H1 (cell line): Measurements from ENCODE around the gene ISLR2. TPM values are rescaled to one million over a fixed set of nuclear protein-coding genes. Genes with fewer than 3 reads are reported as not detected.

Experiments used
- CTCF ChIA-PET: fragments of 300-600 bp; sonication (Branson Sonifier 250); formaldehyde crosslinking; loops from one replicate; lab custom pipeline; 2021; ENCODE audit not compliant: partially characterized antibody; lab: Charles Lee
- POLR2A ChIA-PET: fragments of 300-600 bp; sonication (Branson Sonifier 250); formaldehyde crosslinking; loops from one replicate; lab custom pipeline; 2021; ENCODE audit warnings: inconsistent platforms; ENCODE audit not compliant: partially characterized antibody; lab: Charles Lee
- DNase-seq, 2 experiments: peaks; one replicate each; pipeline versions ENCODE4 v3.0.0 to v3.0.0-alpha.2; 2010 to 2022; ENCODE audit warnings: low spot score in 2 of 2, low read depth in 1 of 2, mixed read lengths in 1 of 2
- FAIRE-seq: peaks from 2 replicates; lab custom pipeline; 2011; peaks lifted over from hg19 to GRCh38; lab: Jason Lieb, UNC
- H2AFZ ChIP-seq: 2 replicates; pipeline ENCODE4 v1.8.1; 2012; ENCODE audit warnings: low read length, inconsistent platforms
- H2AK5ac ChIP-seq: 2 replicates; pipeline ENCODE4 v1.6.1; 2013; ENCODE audit warnings: low read depth, low read length
- H2BK120ac ChIP-seq: replicated peaks from 2 replicates; pipeline ENCODE3; 2013; ENCODE audit warnings: low read depth, low read length, inconsistent platforms
- H2BK12ac ChIP-seq: 2 replicates; pipeline ENCODE4 v1.6.1; 2013; ENCODE audit warnings: low read depth, low read length
- H2BK15ac ChIP-seq: 2 replicates; pipeline ENCODE4 v1.6.1; 2013; ENCODE audit warnings: low read length
- H2BK20ac ChIP-seq: 2 replicates; pipeline ENCODE4 v1.6.1; 2013; ENCODE audit warnings: low read length
- H2BK5ac ChIP-seq: 2 replicates; pipeline ENCODE4 v1.6.1; 2013; ENCODE audit warnings: low read depth, low read length
- H3K14ac ChIP-seq: 2 replicates; pipeline ENCODE4 v1.6.1; 2013; ENCODE audit warnings: inconsistent platforms; ENCODE audit not compliant: insufficient read length
- H3K18ac ChIP-seq: 2 replicates; pipeline ENCODE4 v1.6.1; 2013; ENCODE audit warnings: low read length; ENCODE audit errors: extremely low read depth
- H3K23ac ChIP-seq: 2 replicates; pipeline ENCODE4 v1.6.1; 2013; ENCODE audit warnings: inconsistent platforms; ENCODE audit not compliant: insufficient read length
- H3K23me2 ChIP-seq: 2 replicates; pipeline ENCODE4 v1.6.1; 2013; ENCODE audit warnings: low read depth, low read length
- H3K27ac ChIP-seq: 2 replicates; pipeline ENCODE4 v1.6.1; 2011; ENCODE audit warnings: low read depth, low read length, inconsistent platforms
- H3K27me3 ChIP-seq, 4 experiments: replicated peaks in 1 of 4; 1 replicate in 1 of 4; 2 replicates in 3 of 4; pipeline versions ENCODE4 v1.6.1 to v1.8.1; 2011 to 2013; ENCODE audit warnings: low read length in 3 of 4, mild to moderate bottlenecking in 3 of 4, inconsistent platforms in 2 of 4, mixed read lengths in 2 of 4, moderate library complexity in 1 of 4; ENCODE audit not compliant: control insufficient read depth in 3 of 4, insufficient read depth in 3 of 4; ENCODE audit errors: extremely low read depth in 1 of 4
- H3K36me3 ChIP-seq, 4 experiments: 2 replicates each; pipeline versions ENCODE4 v1.6.1 to v1.8.1; 2011 to 2013; ENCODE audit warnings: mild to moderate bottlenecking in 4 of 4, low read length in 3 of 4, moderate library complexity in 2 of 4, control low read depth in 1 of 4, inconsistent platforms in 1 of 4; ENCODE audit not compliant: insufficient read depth in 4 of 4, control insufficient read depth in 2 of 4
- H3K4ac ChIP-seq: replicated peaks from 2 replicates; pipeline ENCODE3; 2013; ENCODE audit warnings: low read length, low read depth, mixed read lengths, inconsistent platforms; ENCODE audit not compliant: insufficient read length
- H3K4me1 ChIP-seq, 4 experiments: replicated peaks in 1 of 4; 1 replicate in 1 of 4; 2 replicates in 3 of 4; pipeline versions ENCODE4 v1.6.1 to v1.8.1; 2011 to 2013; ENCODE audit warnings: low read length in 3 of 4, inconsistent platforms in 2 of 4, mixed read lengths in 1 of 4; ENCODE audit not compliant: insufficient read depth in 4 of 4, control insufficient read depth in 3 of 4
- H3K4me2 ChIP-seq, 2 experiments: 2 replicates each; pipeline versions ENCODE4 v1.6.1 to v1.8.1; 2011 to 2013; ENCODE audit warnings: low read depth in 2 of 2, low read length in 2 of 2, control low read depth in 1 of 2, inconsistent platforms in 1 of 2, mild to moderate bottlenecking in 1 of 2; ENCODE audit not compliant: insufficient read depth in 1 of 2
- H3K4me3 ChIP-seq, 4 experiments: fragments of 200-600, 300-600 bp in 1 of 4; sonication (generic), shearing (Covaris generic), sonication (Bioruptor Twin) in 1 of 4; 2 replicates each; pipeline versions ENCODE4 v1.5.1 to v1.8.1; 2011 to 2016; ENCODE audit warnings: low read length in 4 of 4, low read depth in 3 of 4, control low read depth in 2 of 4, inconsistent platforms in 2 of 4, mild to moderate bottlenecking in 2 of 4, mixed read lengths in 1 of 4, moderate library complexity in 1 of 4; ENCODE audit not compliant: insufficient read depth in 2 of 4; ENCODE audit errors: extremely low read depth in 1 of 4
- H3K56ac ChIP-seq: replicated peaks from 2 replicates; pipeline ENCODE3; 2013; ENCODE audit warnings: low read depth, mild to moderate bottlenecking, mixed read lengths, low read length, inconsistent platforms; ENCODE audit not compliant: insufficient read length
- H3K79me1 ChIP-seq: 2 replicates; pipeline ENCODE4 v1.6.1; 2013; ENCODE audit warnings: low read depth, low read length, control low read depth
- H3K79me2 ChIP-seq, 2 experiments: 2 replicates each; pipeline versions ENCODE4 v1.6.1 to v1.8.1; 2012 to 2013; ENCODE audit warnings: low read length in 2 of 2, mild to moderate bottlenecking in 2 of 2, inconsistent platforms in 1 of 2; ENCODE audit not compliant: insufficient read depth in 2 of 2, control insufficient read depth in 1 of 2
- H3K9ac ChIP-seq, 4 experiments: replicated peaks in 1 of 4; 1 replicate in 1 of 4; 2 replicates in 3 of 4; pipeline versions ENCODE4 v1.6.1 to v1.8.1; 2011 to 2013; ENCODE audit warnings: low read depth in 3 of 4, low read length in 3 of 4, control low read depth in 2 of 4, mild to moderate bottlenecking in 2 of 4, moderate library complexity in 2 of 4, inconsistent platforms in 1 of 4; ENCODE audit errors: extremely low read depth in 1 of 4
- H3K9me3 ChIP-seq, 2 experiments: 2 replicates each; pipeline versions ENCODE4 v1.6.1 to v1.8.1; 2012 to 2013; ENCODE audit warnings: mild to moderate bottlenecking in 2 of 2, moderate library complexity in 2 of 2, control low read depth in 1 of 2, inconsistent platforms in 1 of 2, low read depth in 1 of 2, low read length in 1 of 2, mixed read lengths in 1 of 2; ENCODE audit not compliant: insufficient read depth in 2 of 2
- H4K20me1 ChIP-seq, 2 experiments: replicated peaks in 1 of 2; 2 replicates each; pipeline versions ENCODE3 to v1.8.1; 2011 to 2013; ENCODE audit warnings: inconsistent platforms in 2 of 2, low read length in 2 of 2, mild to moderate bottlenecking in 1 of 2; ENCODE audit not compliant: insufficient read depth in 2 of 2, control insufficient read depth in 1 of 2
- H4K5ac ChIP-seq: 2 replicates; pipeline ENCODE4 v1.6.1; 2013; ENCODE audit warnings: low read length, low read depth, mixed read lengths, inconsistent platforms; ENCODE audit not compliant: insufficient read length
- H4K8ac ChIP-seq: 2 replicates; pipeline ENCODE4 v1.8.0; 2013; ENCODE audit warnings: mild to moderate bottlenecking, moderate library complexity, low read length, inconsistent platforms; ENCODE audit not compliant: insufficient read depth; ENCODE audit errors: extremely low read depth
- H4K91ac ChIP-seq: replicated peaks from 2 replicates; pipeline ENCODE3; 2013; ENCODE audit warnings: low read length, mixed read lengths, inconsistent platforms; ENCODE audit not compliant: insufficient read length
- CBX5 ChIP-seq: fragments of 300-800, 300-1000 bp; sonication (generic); IDR thresholded peaks from 2 replicates; pipeline ENCODE4 v1.7.1; 2016; ENCODE audit warnings: antibody characterized with exemption, low read length, low read depth
- CHD2 ChIP-seq: IDR thresholded peaks from 2 replicates; pipeline ENCODE4 v1.6.1; 2012; ENCODE audit warnings: low read length, improper control_type of control experiment
- CTBP2 ChIP-seq: IDR thresholded peaks from 2 replicates; pipeline ENCODE4 v1.7.0; 2011; ENCODE audit warnings: borderline replicate concordance, mild to moderate bottlenecking, moderate library complexity, mixed read lengths, low read length; ENCODE audit not compliant: insufficient read depth, insufficient read length
- EZH2 ChIP-seq: fragments of 200-600 bp; sonication (generic); IDR thresholded peaks from 2 replicates; pipeline ENCODE4 v1.7.1; 2012; ENCODE audit warnings: low read depth, mild to moderate bottlenecking, moderate library complexity, low read length, inconsistent platforms; ENCODE audit not compliant: severe bottlenecking
- RNF2 ChIP-seq: fragments of 200-900, 300-1000 bp; sonication (generic); IDR thresholded peaks from 2 replicates; pipeline ENCODE4 v1.7.1; 2016; ENCODE audit warnings: borderline replicate concordance, low read depth, mild to moderate bottlenecking, antibody characterized with exemption, low read length; ENCODE audit not compliant: poor library complexity, severe bottlenecking; ENCODE audit errors: missing control alignments
- SUZ12 ChIP-seq: fragments of 200-600 bp; sonication (generic); IDR thresholded peaks from 2 replicates; pipeline ENCODE4 v1.6.1; 2012; ENCODE audit warnings: mild to moderate bottlenecking, inconsistent platforms, low read length, moderate library complexity, mixed read lengths
- WGBS, 2 experiments: shearing (Covaris generic) in 1 of 2; methylation state at CpG; one replicate each; pipeline versions ENCODE4 v1.1.6 to v1.1.7; 2013 to 2015; ENCODE audit warnings: low lambda C conversion rate in 2 of 2, mixed read lengths in 2 of 2, inconsistent platforms in 1 of 2, low coverage in 1 of 2, missing lambda C conversion rate in 1 of 2; ENCODE audit not compliant: insufficient replicate concordance in 2 of 2, insufficient coverage in 1 of 2, insufficient read length in 1 of 2; ENCODE audit errors: extremely low coverage in 1 of 2, missing lambda C conversion rate in 1 of 2; 5-methylcytosine and 5-hydroxymethylcytosine counted together
- polyA plus RNA-seq, 7 experiments: library from polyadenylated mRNA; depleted of rRNA in 3 of 7; stranded (reverse) in 5 of 7; unstranded in 2 of 7; fragments of >200 nt in 5 of 7; fragments of 200-250 nt in 2 of 7; gene quantifications; 1 replicate in 5 of 7; 2 replicates in 1 of 7; 4 replicates in 1 of 7; pipeline versions ENCODE4 v1.2.1 to v1.2.3, GENCODE V29; 2011 to 2013; ENCODE audit warnings: missing spikeins in 2 of 7, mixed read lengths in 2 of 7
- total RNA-seq: library from RNA; stranded (reverse); fragmentation: NEBNext Ultra II Directional; extraction: Animal tissue kit (Norgen Biotek cat#: 25700); gene quantifications from 2 replicates; pipeline ENCODE4 v1.2.1, GENCODE V29; 2021

ISLR2 gene
- total and polyA plus RNA-seq, 2 of the 8 experiments (the other 6 are each of a cell fraction or from before 2014, with no cell fraction given) = 0.47 to 0.58 TPM

- Histone ChIP-seq H4K91ac (peak overlapping the region; percentile 56), H4K5ac (no peak overlapping the region), H3K9me3 (peaks cover 0 to 8% of the 10 kb centered on the region in 2 experiments; a peak in 1 of 4 replicates), H3K4me2 (peak overlapping the region; percentile 77 to 83), H3K23ac (no peak overlapping the region), H3K27me3 (peaks cover 78 to 97% (median 93%) of the 10 kb centered on the region in 4 experiments), H2BK15ac (peak overlapping the region; percentile 66), H3K27ac (no peak overlapping the region), H2BK120ac (no peak overlapping the region), H2BK5ac (0 out of 2 replicates have a peak overlapping the region, but pooled peaks have one; percentile 2), H3K36me3 (peaks cover 0 to 6% (median 0%) of the 10 kb centered on the region in 4 experiments; a peak in 1 of 8 replicates), H4K8ac (no peak overlapping the region; the same call in 1 of the 2 replicates), H2BK20ac (no peak overlapping the region), H3K4me1 (peaks cover 2 to 73% (median 60%) of the 10 kb centered on the region in 4 experiments), H3K56ac (no peak overlapping the region), H2AK5ac (peak overlapping the region; percentile 41; the same call in 1 of the 2 replicates), H3K18ac (0 out of 2 replicates have a peak overlapping the region, but pooled peaks have one; percentile 51), H3K4me3 (peak overlapping the region; percentile 3 to 57 (median 18); a peak in 5 of 8 replicates), H3K9ac (no peak overlapping the region), H4K20me1 (peaks cover 7 to 13% of the 10 kb centered on the region in 2 experiments), H3K79me1 (no peaks in the 10 kb centered on the region; the same call in 1 of the 2 replicates), H3K14ac (no peak overlapping the region), H2AFZ (no peak overlapping the region), H3K4ac (no peak overlapping the region), H2BK12ac (peak overlapping the region; percentile 31; the same call in 1 of the 2 replicates), H3K23me2 (peaks cover 33% of the 10 kb centered on the region; the same call in 1 of the 2 replicates), H3K79me2 (no peaks in the 10 kb centered on the region)
- TF ChIP-seq CTBP2 (no peak), CHD2 (no peak), CBX5 (no peak), SUZ12 (peak; percentile 33; the same call in 1 of the 2 replicates), RNF2 (peak; percentile 1), EZH2 (peak; percentile 72)
- DNase-seq (no peak), FAIRE-seq (no peak)
- CTCF ChIA-PET = interaction anchor here (0.7 to 3.9 kb wide), 16 partner anchors 13 to 190 kb away, joined by 3 to 65 read pairs (median 4); partner anchors contain the start of gene STRA6
- WGBS, 2 experiments = 8% methylated on average over 28 of the region's 28 CpGs; no CpG with 5 or more reads in 1 of the 2 experiments
- POLR2A ChIA-PET = interaction anchor here (1.1 to 1.4 kb wide), 2 partner anchors 9 to 77 kb away, joined by 3 read pairs; no protein-coding TSS in a partner anchor
Measured at GRCh38 chr15:74130849-74131627, 652 bp downstream of the ISLR2 start.
